ENCODE data around the gene CHD6. TPM values are rescaled to one million over a fixed set of nuclear protein-coding genes. Genes with fewer than 3 reads are reported as not detected.

CHD6 gene
- total and polyA plus RNA-seq, 3 donors from 2014 or later: 21.3 to 73.9 (median 71.5) TPM

DNA sequence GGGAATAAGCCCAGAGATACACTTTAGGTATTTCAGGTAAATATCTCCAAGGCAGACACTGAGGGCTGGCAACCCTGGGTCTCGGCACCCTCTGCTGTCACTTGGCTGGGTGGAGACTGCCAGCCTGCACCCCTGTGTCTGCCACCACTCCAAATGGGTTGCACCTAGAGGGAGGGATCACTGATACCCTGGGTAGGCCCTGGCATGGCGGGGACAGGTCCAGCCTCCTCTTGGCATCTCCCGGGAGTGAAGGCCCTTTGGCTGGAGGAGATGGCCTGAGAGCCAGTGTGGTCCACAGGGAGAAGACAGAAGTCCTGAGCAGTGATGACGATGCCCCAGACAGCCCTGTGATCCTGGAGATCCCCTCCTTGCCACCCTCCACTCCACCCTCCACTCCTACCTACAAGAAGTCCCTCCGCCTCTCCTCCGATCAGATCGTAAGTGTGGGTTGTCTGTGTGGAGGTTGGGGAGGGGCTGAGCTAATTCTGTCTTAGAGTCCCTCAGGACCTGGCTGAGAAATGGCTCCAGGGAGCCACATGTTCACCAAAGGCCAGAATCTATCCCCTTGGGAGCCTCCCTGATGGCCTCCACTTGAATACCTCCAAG lies 262.5 kb downstream of the CHD6 start:
- no peaks in the 10 kb centered on the region for H3K27me3 ChIP-seq
- intact Hi-C loops (cut with DNase I; ENCODE audit: low total_unique reads): no loop called here
- no peak overlapping the region for H3K4me3 ChIP-seq
- TF ChIP-seq, protein P1, sequence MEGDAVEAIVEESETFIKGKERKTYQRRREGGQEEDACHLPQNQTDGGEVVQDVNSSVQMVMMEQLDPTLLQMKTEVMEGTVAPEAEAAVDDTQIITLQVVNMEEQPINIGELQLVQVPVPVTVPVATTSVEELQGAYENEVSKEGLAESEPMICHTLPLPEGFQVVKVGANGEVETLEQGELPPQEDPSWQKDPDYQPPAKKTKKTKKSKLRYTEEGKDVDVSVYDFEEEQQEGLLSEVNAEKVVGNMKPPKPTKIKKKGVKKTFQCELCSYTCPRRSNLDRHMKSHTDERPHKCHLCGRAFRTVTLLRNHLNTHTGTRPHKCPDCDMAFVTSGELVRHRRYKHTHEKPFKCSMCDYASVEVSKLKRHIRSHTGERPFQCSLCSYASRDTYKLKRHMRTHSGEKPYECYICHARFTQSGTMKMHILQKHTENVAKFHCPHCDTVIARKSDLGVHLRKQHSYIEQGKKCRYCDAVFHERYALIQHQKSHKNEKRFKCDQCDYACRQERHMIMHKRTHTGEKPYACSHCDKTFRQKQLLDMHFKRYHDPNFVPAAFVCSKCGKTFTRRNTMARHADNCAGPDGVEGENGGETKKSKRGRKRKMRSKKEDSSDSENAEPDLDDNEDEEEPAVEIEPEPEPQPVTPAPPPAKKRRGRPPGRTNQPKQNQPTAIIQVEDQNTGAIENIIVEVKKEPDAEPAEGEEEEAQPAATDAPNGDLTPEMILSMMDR (IDR thresholded peaks at IDR 0.05): no peak
- TF ChIP-seq POLR2A (IDR thresholded peaks at IDR 0.05): no peak
- no peak for DNase-seq
- peaks cover 6% of the 10 kb centered on the region for H3K4me1 ChIP-seq
- H3K9me3 ChIP-seq: no peaks in the 10 kb centered on the region
- 89% methylated on average over 6 to 7 of the region's 7 CpGs for WGBS, 2 donors
- no peak overlapping the region for H3K27ac ChIP-seq
- H3K36me3 ChIP-seq (ENCODE audit: low read depth, missing control alignments): no peaks in the 10 kb centered on the region

GRCh38 chr20:41355192-41355591 lies 263.0 kb downstream of the CHD6 start:
- no peak for TF ChIP-seq POLR2A (IDR thresholded peaks at IDR 0.05)
- TF ChIP-seq, protein P1 (IDR thresholded peaks at IDR 0.05): no peak
- Histone ChIP-seq H3K4me3 (no peak overlapping the region), H3K27me3 (no peaks in the 10 kb centered on the region), H3K9me3 (no peaks in the 10 kb centered on the region), H3K36me3 (ENCODE audit: low read depth, missing control alignments) (no peaks in the 10 kb centered on the region), H3K4me1 (peaks cover 6% of the 10 kb centered on the region), H3K27ac (no peak overlapping the region)
- intact Hi-C loops (cut with DNase I; ENCODE audit: low total_unique reads): no loop called here
- no peak for DNase-seq
- WGBS, 2 donors: 92 to 100% methylated on average over 3 of the region's 3 CpGs

DNA sequence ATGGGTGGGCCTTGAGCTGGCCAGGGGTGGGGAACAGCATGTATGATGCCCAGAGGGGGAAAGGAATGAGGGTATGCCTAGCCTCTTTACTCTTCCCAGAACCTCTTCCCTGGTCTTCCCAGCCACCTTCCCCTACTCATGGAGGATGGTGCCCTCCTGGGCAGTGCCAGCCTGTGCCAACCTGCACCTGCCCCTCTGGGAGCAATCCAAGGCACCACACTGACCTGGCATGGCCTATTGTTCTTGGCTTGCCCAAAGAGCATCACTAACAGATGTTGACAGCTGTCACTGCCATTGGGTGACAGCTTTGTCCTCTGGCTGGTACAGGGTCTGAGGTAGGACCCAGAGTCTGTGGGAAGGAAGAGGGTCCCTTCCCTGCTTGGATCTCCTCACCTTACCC lies 264.6 kb downstream of the CHD6 start:
- no peaks in the 10 kb centered on the region for H3K9me3 ChIP-seq
- H3K4me1 ChIP-seq: no peaks in the 10 kb centered on the region
- no peak overlapping the region for H3K4me3 ChIP-seq
- intact Hi-C loops (cut with DNase I; ENCODE audit: low total_unique reads): no loop called here
- no peak for DNase-seq
- no peak overlapping the region for H3K27ac ChIP-seq
- H3K36me3 ChIP-seq (ENCODE audit: low read depth, missing control alignments): no peaks in the 10 kb centered on the region
- no peaks in the 10 kb centered on the region for H3K27me3 ChIP-seq
- TF ChIP-seq, protein P1 (IDR thresholded peaks at IDR 0.05): no peak
- no peak for TF ChIP-seq POLR2A (IDR thresholded peaks at IDR 0.05)

GRCh38 chr20:41352666-41353065 lies 265.5 kb downstream of the CHD6 start:
- intact Hi-C loops (cut with DNase I; ENCODE audit: low total_unique reads): no loop called here

More at GRCh38 chr20:41352666-41353065, 265.5 kb downstream of the CHD6 start:
- H3K9me3 ChIP-seq: no peaks in the 10 kb centered on the region
- TF ChIP-seq POLR2A (IDR thresholded peaks at IDR 0.05): no peak
- TF ChIP-seq, protein P1 (IDR thresholded peaks at IDR 0.05): no peak
- no peaks in the 10 kb centered on the region for H3K27me3 ChIP-seq
- WGBS, 2 donors: 92 to 94% methylated on average over 4 to 5 of the region's 5 CpGs
- H3K27ac ChIP-seq: no peak overlapping the region
- no peak overlapping the region for H3K4me3 ChIP-seq
- H3K36me3 ChIP-seq (ENCODE audit: low read depth, missing control alignments): no peaks in the 10 kb centered on the region
- no peak for DNase-seq
- H3K4me1 ChIP-seq: no peaks in the 10 kb centered on the region

Measured in testis (tissue), 3 donors.